H9 (cell line): Measurements from ENCODE around the gene INVS. TPM values are rescaled to one million over a fixed set of nuclear protein-coding genes. Genes with fewer than 3 reads are reported as not detected.
"Not testable (repeated sequence)": the region's sequence is repeated elsewhere in the genome, so short reads cannot be mapped to it uniquely, and the experiment has no call there.

Experiments used
- DNase-seq: peaks from one replicate; pipeline ENCODE4 v3.0.0-alpha.2; 2017
- H2AFZ ChIP-seq: one replicate; pipeline ENCODE4 v1.6.1; 2013; ENCODE audit warnings: mild to moderate bottlenecking, low read length, control low read depth, moderate library complexity
- H2AK5ac ChIP-seq: 2 replicates; pipeline ENCODE4 v1.6.1; 2013; ENCODE audit warnings: low read length, control low read depth, mixed read lengths; ENCODE audit not compliant: insufficient read length
- H2BK120ac ChIP-seq: one replicate; pipeline ENCODE4 v1.6.1; 2013; ENCODE audit warnings: low read depth, mild to moderate bottlenecking, low read length, control low read depth, inconsistent platforms; ENCODE audit not compliant: poor library complexity, severe bottlenecking
- H2BK12ac ChIP-seq: 2 replicates; pipeline ENCODE4 v1.6.1; 2013; ENCODE audit warnings: low read length, control low read depth, mixed read lengths, low read depth; ENCODE audit not compliant: insufficient read length
- H2BK15ac ChIP-seq: 2 replicates; pipeline ENCODE4 v1.6.1; 2013; ENCODE audit warnings: low read depth, low read length, control low read depth
- H2BK20ac ChIP-seq: one replicate; pipeline ENCODE4 v1.6.1; 2013; ENCODE audit warnings: low read depth, mild to moderate bottlenecking, low read length, control low read depth, inconsistent platforms; ENCODE audit not compliant: poor library complexity, severe bottlenecking
- H2BK5ac ChIP-seq: 2 replicates; pipeline ENCODE4 v1.6.1; 2013; ENCODE audit warnings: low read length, control low read depth, mixed read lengths; ENCODE audit not compliant: insufficient read length
- H3K14ac ChIP-seq: 2 replicates; pipeline ENCODE4 v1.6.1; 2013; ENCODE audit warnings: low read length, control low read depth; ENCODE audit not compliant: insufficient read depth
- H3K18ac ChIP-seq: 2 replicates; pipeline ENCODE4 v1.6.1; 2013; ENCODE audit warnings: low read depth, mild to moderate bottlenecking, mixed read lengths, low read length, control low read depth; ENCODE audit not compliant: insufficient read length
- H3K23ac ChIP-seq: 2 replicates; pipeline ENCODE4 v1.6.1; 2013; ENCODE audit warnings: low read length, control low read depth, mixed read lengths, low read depth; ENCODE audit not compliant: insufficient read length
- H3K23me2 ChIP-seq: 2 replicates; pipeline ENCODE4 v1.6.1; 2013; ENCODE audit warnings: low read depth, mild to moderate bottlenecking, mixed read lengths, low read length, control low read depth; ENCODE audit not compliant: insufficient read length, poor library complexity, severe bottlenecking
- H3K27ac ChIP-seq: 2 replicates; pipeline ENCODE4 v1.5.1; 2013; ENCODE audit warnings: low read length, control low read depth, mixed read lengths, low read depth; ENCODE audit not compliant: insufficient read length
- H3K27me3 ChIP-seq: 2 replicates; pipeline ENCODE4 v1.6.1; 2013; ENCODE audit warnings: low read length, control low read depth, inconsistent platforms; ENCODE audit not compliant: insufficient read depth
- H3K4ac ChIP-seq: 2 replicates; pipeline ENCODE4 v1.6.1; 2013; ENCODE audit warnings: low read depth, mild to moderate bottlenecking, control low read depth, inconsistent platforms, low read length, moderate library complexity
- H3K4me1 ChIP-seq: 2 replicates; pipeline ENCODE4 v1.6.1; 2013; ENCODE audit warnings: low read length, control low read depth, inconsistent platforms; ENCODE audit not compliant: insufficient read depth
- H3K4me2 ChIP-seq: 2 replicates; pipeline ENCODE4 v1.6.1; 2013; ENCODE audit warnings: low read length, control low read depth, mixed read lengths; ENCODE audit not compliant: insufficient read length, insufficient read depth
- H3K56ac ChIP-seq: 2 replicates; pipeline ENCODE4 v1.6.1; 2013; ENCODE audit warnings: low read depth, mild to moderate bottlenecking, mixed read lengths, low read length, control low read depth; ENCODE audit not compliant: insufficient read length
- H3K79me1 ChIP-seq: 2 replicates; pipeline ENCODE4 v1.6.1; 2013; ENCODE audit warnings: low read depth, mild to moderate bottlenecking, moderate library complexity, low read length, control low read depth, inconsistent platforms; ENCODE audit not compliant: insufficient read depth, poor library complexity, severe bottlenecking
- H3K79me2 ChIP-seq: 2 replicates; pipeline ENCODE4 v1.6.1; 2013; ENCODE audit warnings: low read length, control low read depth, inconsistent platforms; ENCODE audit not compliant: insufficient read depth
- H3K9ac ChIP-seq: 2 replicates; pipeline ENCODE4 v1.6.1; 2013; ENCODE audit warnings: low read length, control low read depth, mixed read lengths; ENCODE audit not compliant: insufficient read length; ENCODE audit errors: extremely low read depth
- H3K9me3 ChIP-seq: one replicate; pipeline ENCODE4 v1.6.1; 2013; ENCODE audit warnings: low read depth, low read length, inconsistent platforms; ENCODE audit not compliant: control insufficient read depth
- H3T11ph ChIP-seq: one replicate; pipeline ENCODE4 v1.6.1; 2013; ENCODE audit warnings: mild to moderate bottlenecking, low read length, control low read depth, inconsistent platforms
- H4K20me1 ChIP-seq: one replicate; pipeline ENCODE4 v1.6.1; 2013; ENCODE audit not compliant: control insufficient read depth, insufficient read length, insufficient read depth
- H4K5ac ChIP-seq: 2 replicates; pipeline ENCODE4 v1.6.1; 2013; ENCODE audit warnings: low read depth, mild to moderate bottlenecking, mixed read lengths, low read length, control low read depth; ENCODE audit not compliant: insufficient read length
- H4K8ac ChIP-seq: replicated peaks from 2 replicates; pipeline ENCODE4 v1.6.1; 2013; ENCODE audit warnings: low read length, control low read depth, mixed read lengths, low read depth; ENCODE audit not compliant: insufficient read length
- H4K91ac ChIP-seq: 2 replicates; pipeline ENCODE4 v1.6.1; 2013; ENCODE audit warnings: low read depth, mild to moderate bottlenecking, moderate library complexity, mixed read lengths, low read length, control low read depth; ENCODE audit not compliant: insufficient read length
- H3K27ac Mint-ChIP-seq, 3 experiments: 2 replicates in 2 of 3; 3 replicates in 1 of 3; pipeline ENCODE4 v1.8.0; 2020 to 2021; ENCODE audit warnings: mixed read lengths in 3 of 3, mild to moderate bottlenecking in 1 of 3, moderate library complexity in 1 of 3
- H3K27me3 Mint-ChIP-seq: 2 replicates; pipeline ENCODE4 v1.8.0; 2021; ENCODE audit warnings: low read depth, mild to moderate bottlenecking, moderate library complexity, mixed read lengths
- H3K36me3 Mint-ChIP-seq, 3 experiments: 2 replicates in 2 of 3; 3 replicates in 1 of 3; pipeline ENCODE4 v1.8.0; 2020 to 2021; ENCODE audit warnings: low read depth in 3 of 3, mixed read lengths in 3 of 3; ENCODE audit not compliant: insufficient read depth in 1 of 3
- H3K4me1 Mint-ChIP-seq, 2 experiments: 2 replicates each; pipeline ENCODE4 v1.8.0; 2020; ENCODE audit warnings: mixed read lengths in 2 of 2
- H3K4me3 Mint-ChIP-seq, 2 experiments: 2 replicates in 1 of 2; 3 replicates in 1 of 2; pipeline ENCODE4 v1.8.0; 2020 to 2021; ENCODE audit warnings: mild to moderate bottlenecking in 2 of 2, mixed read lengths in 2 of 2, moderate library complexity in 1 of 2
- H3K9me3 Mint-ChIP-seq, 2 experiments: 2 replicates in 1 of 2; 3 replicates in 1 of 2; pipeline ENCODE4 v1.8.0; 2020; ENCODE audit warnings: mild to moderate bottlenecking in 2 of 2, mixed read lengths in 2 of 2, moderate library complexity in 1 of 2
- WGBS: extraction: QIAGEN DNeasy Blood & Tissue Kit; methylation state at CpG from one replicate; pipeline ENCODE4 v1.1.7; 2013; ENCODE audit warnings: missing lambda C conversion rate, low lambda C conversion rate, mixed read lengths; ENCODE audit not compliant: insufficient read length; ENCODE audit errors: extremely low coverage; 5-methylcytosine and 5-hydroxymethylcytosine counted together
- total RNA-seq: library from RNA; stranded (reverse); gene quantifications from 2 replicates; pipeline ENCODE4 v1.2.1, GENCODE V29; 2021
- TF ChIP-seq, protein P1 (sequence below): fragments of 200-600 bp; sonication (generic); conservative IDR thresholded peaks from 3 replicates; pipeline ENCODE4 v1.8.0; 2021; ENCODE audit warnings: antibody characterized with exemption, mild to moderate bottlenecking

INVS gene
- total RNA-seq, 1 experiment from 2014 or later, result 7.5 TPM

GRCh38 chr9:100092066-100092465 is 7.0 kb upstream of the INVS start:
- WGBS, result no CpG with 5 or more reads among the region's 1 CpG
- no peak overlapping the region for H3K4me3 Mint-ChIP-seq
- no peaks in the 10 kb centered on the region; the same call in 1 of the 2 replicates for H3K79me2 ChIP-seq

DNA sequence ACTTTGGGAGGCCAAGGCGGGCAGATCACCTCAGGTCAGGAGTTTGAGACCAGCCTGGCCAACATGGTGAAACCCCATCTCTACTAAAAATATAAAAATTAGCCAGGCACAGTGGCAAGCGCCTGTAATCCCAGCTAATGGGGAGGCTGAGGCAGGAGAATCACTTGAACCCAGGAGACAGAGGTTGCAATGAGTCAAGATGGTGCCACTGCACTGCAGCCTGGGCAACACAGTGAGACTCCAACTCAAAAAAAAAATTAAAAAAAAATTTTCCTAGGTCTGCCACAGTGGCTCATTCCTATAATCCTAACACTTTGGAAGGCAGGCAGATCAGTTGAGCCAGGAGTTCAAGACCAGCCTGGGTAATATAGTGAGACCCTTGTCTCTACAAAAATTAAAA is 4.6 kb upstream of the INVS start:
- not testable (repeated sequence) for H4K8ac ChIP-seq, H3K9me3 ChIP-seq, H3K4me3 Mint-ChIP-seq, H2BK15ac ChIP-seq, H2BK12ac ChIP-seq, H3K27ac Mint-ChIP-seq, H3K14ac ChIP-seq, H3K9ac ChIP-seq, H3K23ac ChIP-seq, H4K5ac ChIP-seq, H3K18ac ChIP-seq, H3K79me1 ChIP-seq, H2BK20ac ChIP-seq, H3K56ac ChIP-seq, H3K23me2 ChIP-seq, H3K27me3 Mint-ChIP-seq, H2BK120ac ChIP-seq, H3K27me3 ChIP-seq, H3K9me3 Mint-ChIP-seq, H2AFZ ChIP-seq, H4K91ac ChIP-seq, H3K4ac ChIP-seq, H4K20me1 ChIP-seq, H3K79me2 ChIP-seq, H3K4me2 ChIP-seq, DNase-seq, H3K4me1 ChIP-seq, H2BK5ac ChIP-seq, H3K27ac ChIP-seq, H2AK5ac ChIP-seq, H3K4me1 Mint-ChIP-seq, H3K36me3 Mint-ChIP-seq, H3T11ph ChIP-seq
- no CpG with 5 or more reads among the region's 2 CpGs for WGBS

More at GRCh38 chr9:100092066-100092465, 7.0 kb upstream of the INVS start:
- Histone ChIP-seq H3K9me3 (no peaks in the 10 kb centered on the region), H4K5ac (no peak overlapping the region), H3K56ac (no peak overlapping the region), H2BK12ac (no peak overlapping the region), H4K91ac (no peak overlapping the region), H3K4me2 (no peak overlapping the region), H3K27ac (no peak overlapping the region), H2BK120ac (no peak overlapping the region), H3K9ac (no peak overlapping the region), H2BK5ac (no peak overlapping the region), H3K4me1 (no peaks in the 10 kb centered on the region), H2BK20ac (no peak overlapping the region), H3K23me2 (no peaks in the 10 kb centered on the region), H2AK5ac (no peak overlapping the region), H3K27me3 (no peaks in the 10 kb centered on the region), H3K4ac (no peak overlapping the region), H4K20me1 (no peaks in the 10 kb centered on the region), H2BK15ac (no peak overlapping the region), H3T11ph (no peak overlapping the region), H3K14ac (no peak overlapping the region), H3K23ac (no peak overlapping the region), H4K8ac (no peak overlapping the region), H2AFZ (no peak overlapping the region), H3K79me1 (no peaks in the 10 kb centered on the region), H3K18ac (no peak overlapping the region)
- Mint-ChIP-seq H3K36me3 (no peaks in the 10 kb centered on the region), H3K9me3 (no peaks in the 10 kb centered on the region), H3K27ac (no peak overlapping the region), H3K27me3 (no peaks in the 10 kb centered on the region), H3K4me1 (peaks cover 3 to 8% of the 10 kb centered on the region in 2 experiments)
- no peak for DNase-seq
- TF ChIP-seq, protein P1, sequence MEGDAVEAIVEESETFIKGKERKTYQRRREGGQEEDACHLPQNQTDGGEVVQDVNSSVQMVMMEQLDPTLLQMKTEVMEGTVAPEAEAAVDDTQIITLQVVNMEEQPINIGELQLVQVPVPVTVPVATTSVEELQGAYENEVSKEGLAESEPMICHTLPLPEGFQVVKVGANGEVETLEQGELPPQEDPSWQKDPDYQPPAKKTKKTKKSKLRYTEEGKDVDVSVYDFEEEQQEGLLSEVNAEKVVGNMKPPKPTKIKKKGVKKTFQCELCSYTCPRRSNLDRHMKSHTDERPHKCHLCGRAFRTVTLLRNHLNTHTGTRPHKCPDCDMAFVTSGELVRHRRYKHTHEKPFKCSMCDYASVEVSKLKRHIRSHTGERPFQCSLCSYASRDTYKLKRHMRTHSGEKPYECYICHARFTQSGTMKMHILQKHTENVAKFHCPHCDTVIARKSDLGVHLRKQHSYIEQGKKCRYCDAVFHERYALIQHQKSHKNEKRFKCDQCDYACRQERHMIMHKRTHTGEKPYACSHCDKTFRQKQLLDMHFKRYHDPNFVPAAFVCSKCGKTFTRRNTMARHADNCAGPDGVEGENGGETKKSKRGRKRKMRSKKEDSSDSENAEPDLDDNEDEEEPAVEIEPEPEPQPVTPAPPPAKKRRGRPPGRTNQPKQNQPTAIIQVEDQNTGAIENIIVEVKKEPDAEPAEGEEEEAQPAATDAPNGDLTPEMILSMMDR, result no peak
